ENCODE data around the gene MACROD1.

DNA sequence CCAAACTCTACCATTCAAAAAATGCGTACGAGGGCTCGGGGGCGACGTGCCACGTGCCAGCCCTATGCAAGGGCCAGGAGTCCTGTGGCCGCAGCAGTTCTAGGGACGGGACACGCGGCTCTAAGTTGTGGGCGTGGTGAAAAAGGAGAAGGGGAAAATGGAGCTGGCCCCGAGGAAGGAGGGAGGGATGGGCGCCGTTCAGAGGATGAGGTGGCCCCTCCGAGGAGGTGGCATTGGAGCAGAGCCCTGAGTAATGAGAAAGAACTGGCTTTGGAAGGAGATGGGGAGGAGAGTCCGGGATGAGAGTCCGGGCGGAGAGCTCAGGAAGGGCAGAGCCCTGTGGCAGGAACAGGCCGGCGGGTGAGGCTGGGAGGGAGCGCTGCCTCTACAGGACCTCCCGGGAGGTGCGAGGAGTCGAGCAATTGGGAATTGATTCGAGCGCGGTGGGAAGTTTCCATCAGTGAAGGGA, 158.7 kb downstream of the MACROD1 start:
- no peak for TF ChIP-seq POLR2A (IDR thresholded peaks at IDR 0.05)
- TF ChIP-seq, protein P1, sequence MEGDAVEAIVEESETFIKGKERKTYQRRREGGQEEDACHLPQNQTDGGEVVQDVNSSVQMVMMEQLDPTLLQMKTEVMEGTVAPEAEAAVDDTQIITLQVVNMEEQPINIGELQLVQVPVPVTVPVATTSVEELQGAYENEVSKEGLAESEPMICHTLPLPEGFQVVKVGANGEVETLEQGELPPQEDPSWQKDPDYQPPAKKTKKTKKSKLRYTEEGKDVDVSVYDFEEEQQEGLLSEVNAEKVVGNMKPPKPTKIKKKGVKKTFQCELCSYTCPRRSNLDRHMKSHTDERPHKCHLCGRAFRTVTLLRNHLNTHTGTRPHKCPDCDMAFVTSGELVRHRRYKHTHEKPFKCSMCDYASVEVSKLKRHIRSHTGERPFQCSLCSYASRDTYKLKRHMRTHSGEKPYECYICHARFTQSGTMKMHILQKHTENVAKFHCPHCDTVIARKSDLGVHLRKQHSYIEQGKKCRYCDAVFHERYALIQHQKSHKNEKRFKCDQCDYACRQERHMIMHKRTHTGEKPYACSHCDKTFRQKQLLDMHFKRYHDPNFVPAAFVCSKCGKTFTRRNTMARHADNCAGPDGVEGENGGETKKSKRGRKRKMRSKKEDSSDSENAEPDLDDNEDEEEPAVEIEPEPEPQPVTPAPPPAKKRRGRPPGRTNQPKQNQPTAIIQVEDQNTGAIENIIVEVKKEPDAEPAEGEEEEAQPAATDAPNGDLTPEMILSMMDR (IDR thresholded peaks at IDR 0.05 in 8 of 11, conservative IDR thresholded peaks at IDR 0.05 in 3 of 11): no peak

Measured in spleen (tissue), 7 donors.